ENCODE results near the gene TNIK. TPM values are rescaled to one million over a fixed set of nuclear protein-coding genes. Genes with fewer than 3 reads are reported as not detected.
"Not testable (repeated sequence)": the region's sequence is repeated elsewhere in the genome, so short reads cannot be mapped to it uniquely, and the experiment has no call there.

The TNIK gene
- total RNA-seq, 6 donors from 2014 or later: 23.2 to 74.4 (median 38.3) TPM

DNA sequence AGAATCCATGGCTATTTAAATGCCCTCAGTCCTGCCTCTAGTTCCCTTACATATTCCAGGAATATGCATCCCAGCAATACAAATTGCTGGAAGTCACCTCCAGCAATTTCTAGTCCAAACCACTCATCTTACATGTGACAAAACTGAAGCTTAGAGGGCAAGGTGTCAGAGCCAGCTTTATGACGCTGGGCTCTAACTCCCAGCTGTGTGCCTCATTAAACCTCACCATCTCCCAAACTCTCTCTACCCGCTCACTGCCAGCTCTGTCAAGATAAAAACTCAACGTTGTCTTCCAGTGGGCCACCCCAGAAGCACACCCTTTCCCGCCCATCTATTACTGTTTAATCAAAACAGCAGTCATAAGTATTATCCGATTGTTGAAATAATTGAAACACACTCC is 7.9 kb downstream of the TNIK start:
- TF ChIP-seq, protein P1, sequence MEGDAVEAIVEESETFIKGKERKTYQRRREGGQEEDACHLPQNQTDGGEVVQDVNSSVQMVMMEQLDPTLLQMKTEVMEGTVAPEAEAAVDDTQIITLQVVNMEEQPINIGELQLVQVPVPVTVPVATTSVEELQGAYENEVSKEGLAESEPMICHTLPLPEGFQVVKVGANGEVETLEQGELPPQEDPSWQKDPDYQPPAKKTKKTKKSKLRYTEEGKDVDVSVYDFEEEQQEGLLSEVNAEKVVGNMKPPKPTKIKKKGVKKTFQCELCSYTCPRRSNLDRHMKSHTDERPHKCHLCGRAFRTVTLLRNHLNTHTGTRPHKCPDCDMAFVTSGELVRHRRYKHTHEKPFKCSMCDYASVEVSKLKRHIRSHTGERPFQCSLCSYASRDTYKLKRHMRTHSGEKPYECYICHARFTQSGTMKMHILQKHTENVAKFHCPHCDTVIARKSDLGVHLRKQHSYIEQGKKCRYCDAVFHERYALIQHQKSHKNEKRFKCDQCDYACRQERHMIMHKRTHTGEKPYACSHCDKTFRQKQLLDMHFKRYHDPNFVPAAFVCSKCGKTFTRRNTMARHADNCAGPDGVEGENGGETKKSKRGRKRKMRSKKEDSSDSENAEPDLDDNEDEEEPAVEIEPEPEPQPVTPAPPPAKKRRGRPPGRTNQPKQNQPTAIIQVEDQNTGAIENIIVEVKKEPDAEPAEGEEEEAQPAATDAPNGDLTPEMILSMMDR (IDR thresholded peaks at IDR 0.05): no peak
- TF ChIP-seq EP300 (IDR thresholded peaks at IDR 0.05) (no peak), POLR2AphosphoS5 (IDR thresholded peaks at IDR 0.05) (no peak), POLR2A (IDR thresholded peaks at IDR 0.05) (no peak)
- no peak for DNase-seq
- no peak for ATAC-seq (ENCODE audit: low FRiP score in 2 of 2)
- Histone ChIP-seq H3K27me3 (no peaks in the 10 kb centered on the region), H3K4me1 (peaks cover 0 to 11% (median 6%) of the 10 kb centered on the region in 4 donors), H3K27ac (no peak overlapping the region), H3K9me3 (no peaks in the 10 kb centered on the region), H3K4me3 (no peak overlapping the region), H3K36me3 (no peaks in the 10 kb centered on the region)
- 74 to 77% methylated on average over 5 of the region's 5 CpGs for WGBS, 2 donors

DNA sequence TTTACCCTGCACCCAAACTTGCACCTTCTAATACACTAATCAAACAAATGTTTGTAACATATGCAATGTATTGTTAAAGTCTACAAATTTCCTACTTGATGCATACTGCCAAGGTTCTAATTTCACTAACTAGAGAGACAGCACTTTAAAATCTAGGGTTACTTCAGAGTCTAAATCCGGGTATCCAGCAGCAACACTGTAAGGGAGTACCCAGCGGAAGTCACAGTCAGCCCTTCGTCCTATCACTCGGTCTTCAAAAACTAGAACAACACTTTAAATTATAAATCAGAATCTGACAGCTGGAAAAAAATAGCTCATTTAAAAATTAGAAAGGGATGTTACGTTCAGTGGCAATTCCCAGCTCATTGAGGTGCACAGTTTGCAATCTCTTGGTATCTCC is 8.3 kb downstream of the TNIK start:
- no peaks in the 10 kb centered on the region for H3K36me3 ChIP-seq
- H3K4me1 ChIP-seq: peaks cover 0 to 6% (median 3%) of the 10 kb centered on the region in 4 donors
- no peak for TF ChIP-seq POLR2A (IDR thresholded peaks at IDR 0.05)
- no peak for TF ChIP-seq EP300 (IDR thresholded peaks at IDR 0.05)
- TF ChIP-seq POLR2AphosphoS5 (IDR thresholded peaks at IDR 0.05): no peak
- TF ChIP-seq, protein P1 (IDR thresholded peaks at IDR 0.05): no peak
- H3K9me3 ChIP-seq: no peaks in the 10 kb centered on the region
- ATAC-seq (ENCODE audit: low FRiP score in 2 of 2): no peak
- no peak overlapping the region for H3K4me3 ChIP-seq
- 88 to 95% methylated on average over 5 of the region's 5 CpGs for WGBS, 2 donors
- DNase-seq: no peak
- no peak overlapping the region for H3K27ac ChIP-seq
- H3K27me3 ChIP-seq: no peaks in the 10 kb centered on the region

DNA sequence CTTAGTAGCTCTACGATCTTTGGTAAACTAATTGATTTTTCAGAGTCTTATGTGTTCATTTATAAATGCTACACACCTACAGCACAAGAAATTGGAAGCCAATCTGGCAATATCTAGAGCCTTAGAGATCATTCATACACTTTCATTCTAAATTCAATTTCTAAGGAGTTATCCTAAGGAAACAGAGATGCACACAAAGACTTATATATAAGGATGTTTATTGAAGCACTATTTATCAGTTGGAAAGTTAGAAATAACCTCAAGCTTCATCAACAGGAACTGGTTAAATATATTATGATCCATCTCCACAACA is 12.7 kb downstream of the TNIK start:
- H3K27me3 ChIP-seq; H3K4me3 ChIP-seq; H3K36me3 ChIP-seq; H3K4me1 ChIP-seq; H3K27ac ChIP-seq; ATAC-seq (ENCODE audit: low FRiP score in 2 of 2); H3K9me3 ChIP-seq; DNase-seq: not testable (repeated sequence)
- WGBS, 2 donors: 75 to 87% methylated on average over 1 of the region's 1 CpG

DNA sequence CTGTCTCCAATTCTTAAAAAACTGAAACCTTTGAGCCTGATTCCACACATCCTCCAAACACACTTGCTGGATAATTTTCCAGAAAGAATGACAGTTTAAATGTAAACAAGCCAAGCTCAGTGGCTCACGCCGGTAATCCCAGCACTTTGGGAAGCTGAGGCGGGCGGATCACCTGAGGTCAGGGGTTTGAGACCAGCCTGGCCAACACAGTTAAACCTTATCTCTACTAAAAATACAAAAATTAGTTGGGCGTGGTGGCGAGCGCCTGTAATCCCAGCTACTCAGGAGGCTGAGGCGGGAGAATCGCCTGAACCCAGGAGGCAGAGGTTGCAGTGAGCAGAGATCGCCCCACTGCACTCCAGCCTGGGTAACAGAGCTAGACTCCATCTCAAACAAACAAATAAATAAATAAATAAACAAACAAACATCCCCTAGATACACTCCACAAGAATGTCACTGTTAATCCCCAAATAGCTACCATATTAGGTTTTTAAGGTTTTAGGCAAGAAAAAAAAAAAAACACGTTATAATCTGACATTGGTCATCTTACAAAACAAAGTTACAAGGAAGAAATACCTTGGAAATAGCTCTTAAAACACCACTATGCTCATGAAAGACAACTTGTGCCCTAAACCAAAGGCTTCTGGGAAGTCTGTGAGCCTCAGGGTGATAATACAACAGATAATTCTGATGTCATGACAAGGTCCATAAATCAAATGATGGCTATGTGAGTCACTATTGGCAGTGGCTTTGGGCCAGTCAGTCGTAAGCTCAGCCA is 13.2 kb downstream of the TNIK start:
- Histone ChIP-seq H3K27me3 (no peaks in the 10 kb centered on the region), H3K4me1 (no peaks in the 10 kb centered on the region), H3K27ac (no peak overlapping the region), H3K9me3 (no peaks in the 10 kb centered on the region), H3K36me3 (no peaks in the 10 kb centered on the region), H3K4me3 (no peak overlapping the region)
- peak in 1 of 2 donors; percentile 6 for DNase-seq
- TF ChIP-seq POLR2AphosphoS5 (IDR thresholded peaks at IDR 0.05) (no peak), EP300 (IDR thresholded peaks at IDR 0.05) (no peak), POLR2A (IDR thresholded peaks at IDR 0.05) (no peak)
- TF ChIP-seq, protein P1 (IDR thresholded peaks at IDR 0.05): no peak
- WGBS, 2 donors: 85 to 89% methylated on average over 12 of the region's 12 CpGs
- peak in 1 of 2 donors; percentile 77 for ATAC-seq (ENCODE audit: low FRiP score in 2 of 2)

DNA sequence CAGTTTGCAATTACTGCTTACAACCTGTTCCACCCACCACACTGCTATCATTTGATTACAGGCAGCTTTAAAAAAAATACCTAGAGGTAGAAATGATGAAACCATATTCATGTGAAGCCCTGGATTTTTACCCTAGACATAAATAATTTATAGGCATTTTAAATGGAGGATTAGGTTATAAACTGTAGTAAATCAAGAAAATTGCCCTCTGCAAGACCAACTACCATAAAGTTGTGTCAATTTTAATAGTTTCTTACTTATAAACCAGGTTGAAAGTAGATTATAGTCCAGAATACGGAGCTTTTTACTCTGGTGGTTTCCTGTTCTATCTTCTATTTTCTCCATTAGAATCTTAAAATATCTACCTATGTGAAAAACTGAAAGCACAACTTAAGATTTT is 13.9 kb downstream of the TNIK start:
- TF ChIP-seq EP300 (IDR thresholded peaks at IDR 0.05) (no peak), POLR2AphosphoS5 (IDR thresholded peaks at IDR 0.05) (no peak), POLR2A (IDR thresholded peaks at IDR 0.05) (no peak)
- TF ChIP-seq, protein P1 (IDR thresholded peaks at IDR 0.05): no peak
- H3K36me3 ChIP-seq: no peaks in the 10 kb centered on the region
- no peak overlapping the region for H3K27ac ChIP-seq
- peaks cover 0 to 4% (median 0%) of the 10 kb centered on the region in 4 donors for H3K4me1 ChIP-seq
- no peak for ATAC-seq (ENCODE audit: low FRiP score in 2 of 2)
- H3K4me3 ChIP-seq: no peak overlapping the region
- no peak for DNase-seq
- H3K27me3 ChIP-seq: no peaks in the 10 kb centered on the region
- no peaks in the 10 kb centered on the region for H3K9me3 ChIP-seq
- WGBS, 2 donors: 81 to 92% methylated on average over 1 of the region's 1 CpG

All from upper lobe of left lung (tissue), 6 donors.